Measurements from ENCODE around the gene CIRBP.

Gene CIRBP

DNA sequence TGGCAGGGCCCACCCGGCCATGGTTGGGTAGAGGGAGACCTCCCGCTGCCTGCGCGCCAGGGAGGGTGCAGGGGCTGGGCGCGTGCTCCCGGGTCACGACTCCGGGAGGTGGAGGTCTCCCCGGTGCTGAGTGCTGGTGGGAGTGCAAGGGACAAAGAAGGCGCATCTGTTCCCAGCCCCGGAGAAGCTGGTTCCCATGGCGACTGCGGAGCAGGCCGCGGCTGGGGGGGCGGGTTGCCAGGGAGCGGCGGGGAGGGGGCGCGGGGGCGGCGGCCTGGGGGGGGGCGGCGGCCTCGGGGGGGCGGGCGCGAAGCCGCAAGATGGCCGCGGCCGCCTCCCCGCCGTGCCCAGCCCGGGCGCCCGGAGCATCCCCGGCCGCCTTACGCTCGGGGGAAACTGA lies 32.6 kb upstream of the CIRBP start:
- no peak overlapping the region for H3K9ac ChIP-seq (ENCODE audit: low read length)
- H3K79me1 ChIP-seq (ENCODE audit: low read length) = peaks cover 10% of the 10 kb centered on the region
- no peak overlapping the region for H2AFZ ChIP-seq (ENCODE audit: insufficient read depth, low read length, poor library complexity)
- H3K27ac ChIP-seq (ENCODE audit: low read depth, low read length) = no peak overlapping the region
- H3K4me3 ChIP-seq (ENCODE audit: low read depth, low read length) = peak overlapping the region; percentile 83
- H2BK12ac ChIP-seq (ENCODE audit: low read length) = no peak overlapping the region
- H3K4me2 ChIP-seq (ENCODE audit: low read length) = peak overlapping the region; percentile 98
- no peak overlapping the region for H4K91ac ChIP-seq (ENCODE audit: low read depth, low read length)
- H3K18ac ChIP-seq (ENCODE audit: low read length) = peak overlapping the region; percentile 55
- no peak overlapping the region for H4K8ac ChIP-seq (ENCODE audit: low read depth, low read length)
- no peak overlapping the region for H2BK5ac ChIP-seq (ENCODE audit: low read depth, low read length, poor library complexity)
- no peak overlapping the region for H4K12ac ChIP-seq (ENCODE audit: low read depth, low read length)
- no CpG with 5 or more reads among the region's 42 CpGs for WGBS (ENCODE audit: extremely low coverage, insufficient coverage, insufficient read length)
- peaks cover 1% of the 10 kb centered on the region for H3K79me2 ChIP-seq (ENCODE audit: control insufficient read depth, insufficient read depth, low read length, poor library complexity)
- H3K23ac ChIP-seq (ENCODE audit: low read length) = no peak overlapping the region
- peaks cover 11 to 27% of the 10 kb centered on the region in 2 experiments for H3K4me1 ChIP-seq (ENCODE audit: control insufficient read depth in 1 of 2, insufficient read depth in 2 of 2, low read length in 2 of 2)
- peaks cover 30 to 31% of the 10 kb centered on the region in 2 experiments for H3K36me3 ChIP-seq (ENCODE audit: control insufficient read depth in 1 of 2, insufficient read depth in 2 of 2, low read length in 2 of 2)
- H2AK5ac ChIP-seq (ENCODE audit: low read length) = no peak overlapping the region
- H3K4ac ChIP-seq (ENCODE audit: low read depth, low read length) = no peak overlapping the region
- H2BK120ac ChIP-seq (ENCODE audit: insufficient read depth, low read length, poor library complexity) = no peak overlapping the region
- H3K27me3 ChIP-seq (ENCODE audit: insufficient read depth, low read length) = no peaks in the 10 kb centered on the region
- no peak overlapping the region for H3K14ac ChIP-seq (ENCODE audit: low read length)
- DNase-seq = no peak
- peaks cover 3% of the 10 kb centered on the region for H3K9me3 ChIP-seq (ENCODE audit: insufficient read depth, low read depth, low read length)

DNA sequence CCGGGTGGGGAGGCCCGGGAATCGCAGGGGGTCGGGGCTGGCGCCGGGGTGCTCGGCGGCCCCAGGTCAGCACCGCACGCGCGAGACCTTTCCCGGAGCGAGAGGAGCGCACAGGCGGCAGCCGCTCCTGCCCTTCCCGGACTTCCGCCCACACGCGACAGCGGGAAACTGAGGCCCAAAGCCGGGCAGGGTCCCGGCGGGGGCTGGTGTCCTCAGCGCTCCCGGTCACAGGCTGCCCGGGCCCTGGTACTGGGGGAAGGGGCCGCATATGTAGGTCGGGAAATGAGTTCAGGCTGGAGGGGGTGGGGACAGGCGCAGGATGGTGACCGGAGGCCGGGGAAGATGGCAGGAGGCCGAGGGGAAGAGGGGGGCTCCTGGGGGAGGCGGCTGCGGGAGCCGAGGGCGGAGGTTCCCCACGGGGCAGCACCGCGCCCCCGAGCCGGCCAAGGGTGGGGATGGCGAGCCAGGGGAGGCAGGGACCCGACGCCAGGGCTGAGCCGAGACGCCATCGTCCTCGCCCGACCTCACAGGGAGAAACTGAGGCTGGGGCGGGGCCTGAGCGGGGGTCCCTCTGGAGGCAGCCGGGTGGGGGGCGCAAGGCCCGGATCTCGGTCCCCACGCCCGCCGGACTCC lies 32.0 kb upstream of the CIRBP start:
- Histone ChIP-seq H3K9me3 (ENCODE audit: insufficient read depth, low read depth, low read length) (peaks cover 3% of the 10 kb centered on the region), H2BK120ac (ENCODE audit: insufficient read depth, low read length, poor library complexity) (no peak overlapping the region), H2BK12ac (ENCODE audit: low read length) (no peak overlapping the region), H2AK5ac (ENCODE audit: low read length) (no peak overlapping the region), H4K8ac (ENCODE audit: low read depth, low read length) (peak overlapping the region; percentile 40), H3K14ac (ENCODE audit: low read length) (peak overlapping the region; percentile 47), H2AFZ (ENCODE audit: insufficient read depth, low read length, poor library complexity) (peak overlapping the region; percentile 48), H3K79me1 (ENCODE audit: low read length) (peaks cover 13% of the 10 kb centered on the region), H3K36me3 (ENCODE audit: control insufficient read depth in 1 of 2, insufficient read depth in 2 of 2, low read length in 2 of 2) (peaks cover 30 to 31% of the 10 kb centered on the region in 2 experiments), H3K79me2 (ENCODE audit: control insufficient read depth, insufficient read depth, low read length, poor library complexity) (peaks cover 6% of the 10 kb centered on the region), H4K12ac (ENCODE audit: low read depth, low read length) (peak overlapping the region; percentile 0), H3K18ac (ENCODE audit: low read length) (peak overlapping the region; percentile 55), H3K4me3 (ENCODE audit: low read depth, low read length) (peak overlapping the region; percentile 83), H3K23ac (ENCODE audit: low read length) (no peak overlapping the region), H3K4ac (ENCODE audit: low read depth, low read length) (peak overlapping the region; percentile 49), H2BK5ac (ENCODE audit: low read depth, low read length, poor library complexity) (no peak overlapping the region), H4K91ac (ENCODE audit: low read depth, low read length) (peak overlapping the region; percentile 53), H3K27me3 (ENCODE audit: insufficient read depth, low read length) (no peaks in the 10 kb centered on the region), H3K4me1 (ENCODE audit: control insufficient read depth in 1 of 2, insufficient read depth in 2 of 2, low read length in 2 of 2) (peaks cover 7 to 22% of the 10 kb centered on the region in 2 experiments), H3K4me2 (ENCODE audit: low read length) (peak overlapping the region; percentile 98), H3K27ac (ENCODE audit: low read depth, low read length) (no peak overlapping the region), H3K9ac (ENCODE audit: low read length) (peak overlapping the region; percentile 77)
- DNase-seq = no peak
- no CpG with 5 or more reads among the region's 60 CpGs for WGBS (ENCODE audit: extremely low coverage, insufficient coverage, insufficient read length)

DNA sequence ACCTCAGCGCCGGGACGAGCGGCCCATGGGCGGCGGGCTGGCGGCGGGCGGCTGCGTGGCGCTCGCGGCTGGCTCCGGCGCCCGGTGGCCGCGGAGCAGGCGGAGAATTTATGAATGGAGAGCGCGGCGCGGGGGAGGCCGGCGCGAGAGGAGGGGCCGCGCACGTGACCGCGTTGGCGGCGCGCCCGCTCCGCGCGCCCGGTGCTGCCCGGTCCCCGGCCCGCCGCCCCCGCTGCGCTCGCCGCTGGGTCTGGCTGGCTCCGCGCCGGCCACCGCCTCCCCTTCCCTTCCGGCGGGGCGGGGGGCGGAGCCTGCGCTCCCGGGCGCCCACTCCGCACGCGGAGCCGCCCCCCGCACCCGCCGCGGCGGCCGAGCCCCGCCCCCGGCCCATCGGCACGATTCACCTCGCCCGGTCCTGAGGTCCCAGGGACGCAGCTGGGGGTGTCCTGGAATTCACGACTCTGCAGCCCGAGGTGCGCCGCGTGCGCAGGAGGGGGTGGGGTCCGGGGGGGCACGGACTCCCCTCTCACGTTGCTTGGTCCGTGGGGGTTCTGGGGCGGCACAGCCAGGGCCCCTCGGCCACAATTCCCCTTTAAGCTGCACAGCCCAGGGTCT lies 31.3 kb upstream of the CIRBP start, which contains the start of gene CBARP:
Gene CBARP, minus strand, starts transcription at position 252 of the 615 bp plus-strand sequence. CDS start 1,905 bp downstream, outside the sequence.
- H3K27me3 ChIP-seq (ENCODE audit: insufficient read depth, low read length) = no peaks in the 10 kb centered on the region
- peak within 1 kb of the TSS; percentile 40 for H4K8ac ChIP-seq (ENCODE audit: low read depth, low read length)
- H2BK5ac ChIP-seq (ENCODE audit: low read depth, low read length, poor library complexity) = no peak within 1 kb of the TSS
- peak within 1 kb of the TSS; percentile 47 for H3K14ac ChIP-seq (ENCODE audit: low read length)
- peak within 1 kb of the TSS; percentile 63 for H4K91ac ChIP-seq (ENCODE audit: low read depth, low read length)
- peak within 1 kb of the TSS; percentile 27 for H2BK12ac ChIP-seq (ENCODE audit: low read length)
- no peak within 1 kb of the TSS for H2BK120ac ChIP-seq (ENCODE audit: insufficient read depth, low read length, poor library complexity)
- H3K9ac ChIP-seq (ENCODE audit: low read length) = peak within 1 kb of the TSS; percentile 77
- peak within 1 kb of the TSS; percentile 83 for H3K4me3 ChIP-seq (ENCODE audit: low read depth, low read length)
- H3K27ac ChIP-seq (ENCODE audit: low read depth, low read length) = no peak within 1 kb of the TSS
- no CpG with 5 or more reads among the region's 87 CpGs for WGBS (ENCODE audit: extremely low coverage, insufficient coverage, insufficient read length)
- peak within 1 kb of the TSS; percentile 7 for H2AK5ac ChIP-seq (ENCODE audit: low read length)
- H3K79me2 ChIP-seq (ENCODE audit: control insufficient read depth, insufficient read depth, low read length, poor library complexity) = peaks cover 8% of the 10 kb centered on the region
- H3K18ac ChIP-seq (ENCODE audit: low read length) = peak within 1 kb of the TSS; percentile 55
- H3K4me1 ChIP-seq (ENCODE audit: control insufficient read depth in 1 of 2, insufficient read depth in 2 of 2, low read length in 2 of 2) = peaks cover 11 to 22% of the 10 kb centered on the region in 2 experiments
- H3K23ac ChIP-seq (ENCODE audit: low read length) = no peak within 1 kb of the TSS
- H3K4ac ChIP-seq (ENCODE audit: low read depth, low read length) = peak within 1 kb of the TSS; percentile 49
- H3K4me2 ChIP-seq (ENCODE audit: low read length) = peak within 1 kb of the TSS; percentile 98
- peaks cover 13% of the 10 kb centered on the region for H3K79me1 ChIP-seq (ENCODE audit: low read length)
- H4K12ac ChIP-seq (ENCODE audit: low read depth, low read length) = peak within 1 kb of the TSS; percentile 20
- H2AFZ ChIP-seq (ENCODE audit: insufficient read depth, low read length, poor library complexity) = peak within 1 kb of the TSS; percentile 48
- peaks cover 29% of the 10 kb centered on the region in 2 experiments for H3K36me3 ChIP-seq (ENCODE audit: control insufficient read depth in 1 of 2, insufficient read depth in 2 of 2, low read length in 2 of 2)
- H3K9me3 ChIP-seq (ENCODE audit: insufficient read depth, low read depth, low read length) = peaks cover 3% of the 10 kb centered on the region
- DNase-seq = no peak

DNA sequence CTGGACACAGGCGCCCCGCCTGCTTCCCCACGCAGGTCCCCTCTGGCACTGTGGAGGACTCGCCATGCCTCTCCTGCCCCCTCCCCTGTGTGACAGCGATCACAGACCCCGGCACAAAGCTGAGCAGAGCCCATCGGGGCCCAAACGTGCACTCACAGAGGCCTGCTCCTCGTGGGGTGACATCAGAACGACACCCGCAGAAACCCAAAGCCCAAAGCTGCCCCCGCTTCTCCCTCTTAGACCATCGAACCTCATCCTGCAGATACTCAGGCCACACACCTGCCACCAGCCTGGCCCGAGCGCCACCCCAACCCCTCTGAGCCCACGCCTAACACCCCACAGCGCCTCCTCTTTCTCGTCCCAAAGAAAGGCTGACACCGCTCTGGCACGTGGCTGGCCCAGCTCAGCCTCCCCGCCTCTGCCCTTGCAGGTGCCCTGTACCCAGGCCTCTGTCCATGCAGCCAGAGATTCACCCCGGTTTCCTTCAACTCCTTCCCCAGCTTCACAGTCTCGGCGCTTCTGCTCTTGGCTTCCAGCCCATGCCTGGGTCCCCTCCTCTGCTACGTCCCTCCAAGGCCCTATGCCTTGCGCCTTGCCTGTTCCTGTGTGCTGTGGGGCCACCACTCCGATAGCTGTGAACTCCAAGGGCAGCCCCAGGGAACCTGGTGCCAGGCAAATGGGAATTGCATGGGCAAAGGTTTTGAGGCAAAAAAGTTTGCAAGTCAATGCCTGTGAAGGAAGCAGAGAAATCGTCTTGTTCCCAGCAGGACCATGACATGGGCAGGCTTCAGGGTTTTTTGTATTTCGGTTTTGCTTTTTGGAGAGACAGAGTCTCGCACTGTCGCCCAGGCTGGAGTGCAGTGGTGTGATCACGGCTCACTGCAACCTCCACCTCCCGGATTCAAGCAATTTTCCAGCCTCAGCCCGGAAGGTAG lies 30.5 kb upstream of the CIRBP start:
- Histone ChIP-seq H4K12ac (ENCODE audit: low read depth, low read length) (peak overlapping the region; percentile 20), H3K9ac (ENCODE audit: low read length) (no peak overlapping the region), H2BK120ac (ENCODE audit: insufficient read depth, low read length, poor library complexity) (no peak overlapping the region), H3K14ac (ENCODE audit: low read length) (peak overlapping the region; percentile 24), H2AK5ac (ENCODE audit: low read length) (peak overlapping the region; percentile 7), H3K4me3 (ENCODE audit: low read depth, low read length) (peak overlapping the region; percentile 83), H3K9me3 (ENCODE audit: insufficient read depth, low read depth, low read length) (peaks cover 3% of the 10 kb centered on the region), H2BK5ac (ENCODE audit: low read depth, low read length, poor library complexity) (no peak overlapping the region), H3K23ac (ENCODE audit: low read length) (no peak overlapping the region), H3K4ac (ENCODE audit: low read depth, low read length) (no peak overlapping the region), H3K36me3 (ENCODE audit: control insufficient read depth in 1 of 2, insufficient read depth in 2 of 2, low read length in 2 of 2) (peaks cover 21 to 23% of the 10 kb centered on the region in 2 experiments), H3K79me2 (ENCODE audit: control insufficient read depth, insufficient read depth, low read length, poor library complexity) (peaks cover 8% of the 10 kb centered on the region), H3K27me3 (ENCODE audit: insufficient read depth, low read length) (no peaks in the 10 kb centered on the region), H2BK12ac (ENCODE audit: low read length) (peak overlapping the region; percentile 27), H2AFZ (ENCODE audit: insufficient read depth, low read length, poor library complexity) (peak overlapping the region; percentile 17), H4K91ac (ENCODE audit: low read depth, low read length) (peak overlapping the region; percentile 63), H4K8ac (ENCODE audit: low read depth, low read length) (peak overlapping the region; percentile 30), H3K79me1 (ENCODE audit: low read length) (peaks cover 13% of the 10 kb centered on the region), H3K4me2 (ENCODE audit: low read length) (peak overlapping the region; percentile 98), H3K4me1 (ENCODE audit: control insufficient read depth in 1 of 2, insufficient read depth in 2 of 2, low read length in 2 of 2) (peaks cover 11 to 22% of the 10 kb centered on the region in 2 experiments), H3K18ac (ENCODE audit: low read length) (peak overlapping the region; percentile 34), H3K27ac (ENCODE audit: low read depth, low read length) (no peak overlapping the region)
- no peak for DNase-seq
- no CpG with 5 or more reads among the region's 34 CpGs for WGBS (ENCODE audit: extremely low coverage, insufficient coverage, insufficient read length)
